Vagina (tissue), 2 donors: ENCODE data around the gene FKBP9. TPM values are rescaled to one million over a fixed set of nuclear protein-coding genes. Genes with fewer than 3 reads are reported as not detected.
"Not testable (repeated sequence)": the region's sequence is repeated elsewhere in the genome, so short reads cannot be mapped to it uniquely, and the experiment has no call there.

Experiments
- DNase-seq, 2 donors: peaks; one replicate each; pipeline ENCODE4 v3.0.0-alpha.2; 2017; ENCODE audit errors: extremely low spot score in 2 of 2
- H3K27ac ChIP-seq: fragments of 200-600 bp; sonication (generic); one replicate; pipeline ENCODE4 v1.5.1; 2019
- H3K27me3 ChIP-seq: fragments of 200-600 bp; sonication (generic); one replicate; pipeline ENCODE4 v1.5.1; 2019
- H3K36me3 ChIP-seq, 2 donors: fragments of 200-600 bp; sonication (generic); one replicate each; pipeline ENCODE4 v1.5.1; 2017 to 2019
- H3K4me1 ChIP-seq: fragments of 200-600 bp; sonication (generic); one replicate; pipeline ENCODE4 v1.5.1; 2019
- H3K4me3 ChIP-seq, 2 donors: fragments of 200-600 bp; sonication (generic); 1 replicate in 1 of 2; 2 replicates in 1 of 2; pipeline ENCODE4 v1.5.1; 2016 to 2019
- H3K9me3 ChIP-seq: fragments of 200-600 bp; sonication (generic); one replicate; pipeline ENCODE4 v1.5.1; 2019
- POLR2A ChIP-seq, 2 donors: fragments of 450-650 bp; IDR thresholded peaks; one replicate each; pipeline ENCODE4 v1.6.1; 2017; ENCODE audit warnings: antibody characterized with exemption in 2 of 2, mild to moderate bottlenecking in 2 of 2, moderate library complexity in 2 of 2
- POLR2AphosphoS5 ChIP-seq, 2 donors: sonication (generic); formaldehyde crosslinking; IDR thresholded peaks; one replicate each; pipeline ENCODE4 v1.9.0; 2017; ENCODE audit warnings: antibody characterized with exemption in 2 of 2, mild to moderate bottlenecking in 2 of 2, low read depth in 1 of 2; ENCODE audit not compliant: insufficient read depth in 1 of 2
- intact Hi-C: fragments of 100-400 bp; cut with DNase I; formaldehyde crosslinking; loops from one replicate; pipeline ENCODE4 v1.15.1; 2023
- total RNA-seq: library from RNA; depleted of rRNA; stranded (reverse); fragments of >200 nt; gene quantifications from one replicate; pipeline ENCODE4 v1.2.3, GENCODE V29; 2016
- TF ChIP-seq, protein P1 (sequence below), 3 experiments: fragments of 450-650 bp in 2 of 3; fragments of 200-600 bp in 1 of 3; sonication (generic) in 1 of 3; IDR thresholded peaks; one replicate each; pipeline ENCODE4 v1.5.1; 2017 to 2019; ENCODE audit warnings: antibody characterized with exemption in 3 of 3, mild to moderate bottlenecking in 2 of 3, moderate library complexity in 2 of 3

FKBP9 gene
- total RNA-seq, 1 donor from 2014 or later, result 113 TPM

DNA sequence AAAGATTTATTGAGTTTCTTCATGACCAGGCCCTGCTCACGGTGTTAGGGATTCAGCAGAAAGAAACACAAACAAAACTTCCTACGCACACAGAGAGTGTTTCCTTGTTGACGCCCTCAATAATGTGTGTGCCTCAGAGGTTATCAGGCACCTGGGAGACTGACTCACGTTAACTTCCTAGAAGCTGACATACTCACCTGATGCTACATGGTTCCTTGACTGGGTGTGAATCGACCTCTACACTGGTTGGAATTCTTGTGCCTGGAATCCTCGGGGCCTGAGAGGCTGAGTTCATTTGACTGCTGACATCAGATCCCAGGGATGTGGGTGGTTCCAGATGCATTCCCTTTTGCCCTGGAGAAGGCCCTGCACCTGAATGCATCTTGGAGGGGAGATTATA, 35.5 kb downstream of the FKBP9 start:
- H3K4me1 ChIP-seq, H3K36me3 ChIP-seq, H3K4me3 ChIP-seq, intact Hi-C loops, DNase-seq, H3K27me3 ChIP-seq, H3K9me3 ChIP-seq, H3K27ac ChIP-seq: not testable (repeated sequence)

DNA sequence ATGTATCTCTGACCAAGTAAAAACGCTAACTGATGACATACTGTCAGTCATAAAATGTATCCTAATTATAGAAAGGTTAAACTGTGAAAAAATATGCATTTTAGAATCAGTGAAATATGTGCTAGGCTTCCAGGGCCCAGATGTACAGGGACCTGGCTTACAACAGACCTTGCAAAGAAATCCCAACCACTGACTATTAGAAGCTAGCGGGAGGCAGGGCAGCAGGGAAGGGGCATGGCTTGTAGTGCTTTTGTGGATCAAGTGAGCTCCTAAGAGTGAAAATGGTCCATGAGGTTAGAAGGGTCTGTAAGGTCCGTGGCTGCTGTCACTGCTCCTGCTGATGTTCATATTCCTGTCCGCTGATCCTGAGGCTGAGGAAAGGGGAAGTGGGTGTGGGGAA, 40.7 kb downstream of the FKBP9 start:
- H3K36me3 ChIP-seq, DNase-seq, H3K9me3 ChIP-seq, H3K27me3 ChIP-seq, intact Hi-C loops: not testable (repeated sequence)
- H3K4me1 ChIP-seq, result peaks cover 13% of the 10 kb centered on the region
- peak overlapping the region in 1 of 2 donors; percentile 13 for H3K4me3 ChIP-seq
- peak overlapping the region; percentile 69 for H3K27ac ChIP-seq

DNA sequence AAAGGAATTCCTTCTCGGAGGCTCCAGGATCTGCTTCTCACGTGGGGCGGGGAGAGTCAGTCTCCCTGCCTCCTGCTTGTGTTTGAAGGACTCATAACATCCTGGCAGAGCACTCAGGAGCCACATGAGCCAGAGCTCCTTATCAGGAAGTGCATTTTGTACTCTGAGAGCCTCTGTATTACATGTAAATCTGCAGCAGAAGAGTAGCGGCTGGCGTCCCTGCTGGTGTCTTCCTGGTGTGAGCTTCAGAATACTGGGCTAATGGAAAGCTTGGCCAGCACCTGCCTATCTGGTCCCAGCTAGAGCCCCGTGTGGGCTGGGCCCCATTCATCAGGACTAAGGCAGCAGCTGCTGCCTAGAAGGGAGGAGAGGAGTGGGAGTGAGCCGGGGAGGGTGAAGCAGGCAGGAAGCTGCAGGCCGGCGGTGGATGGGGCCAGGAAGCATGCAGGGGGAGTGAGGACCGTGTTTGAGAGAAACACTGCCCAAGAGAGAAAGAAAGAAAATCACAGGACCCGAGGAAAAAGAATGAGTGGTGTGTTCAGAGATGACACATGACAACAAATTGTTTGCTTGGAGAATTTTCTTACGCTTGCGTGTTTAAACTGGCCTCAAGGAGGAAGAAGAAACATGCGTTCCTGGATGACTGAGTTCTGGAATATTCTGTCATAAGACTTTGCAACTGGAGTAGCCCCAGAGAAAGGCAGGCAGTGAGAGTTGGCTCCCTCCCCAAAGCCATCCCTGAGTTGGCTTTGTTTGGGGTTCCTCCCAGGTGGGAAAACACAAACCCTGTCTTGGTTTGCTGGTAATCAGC, 41.3 kb downstream of the FKBP9 start:
- Histone ChIP-seq H3K4me1 (peaks cover 13% of the 10 kb centered on the region), H3K4me3 (peak overlapping the region; percentile 13 to 18), H3K27ac (peak overlapping the region; percentile 69)
- H3K27me3 ChIP-seq, DNase-seq, H3K36me3 ChIP-seq, H3K9me3 ChIP-seq, intact Hi-C loops: not testable (repeated sequence)

DNA sequence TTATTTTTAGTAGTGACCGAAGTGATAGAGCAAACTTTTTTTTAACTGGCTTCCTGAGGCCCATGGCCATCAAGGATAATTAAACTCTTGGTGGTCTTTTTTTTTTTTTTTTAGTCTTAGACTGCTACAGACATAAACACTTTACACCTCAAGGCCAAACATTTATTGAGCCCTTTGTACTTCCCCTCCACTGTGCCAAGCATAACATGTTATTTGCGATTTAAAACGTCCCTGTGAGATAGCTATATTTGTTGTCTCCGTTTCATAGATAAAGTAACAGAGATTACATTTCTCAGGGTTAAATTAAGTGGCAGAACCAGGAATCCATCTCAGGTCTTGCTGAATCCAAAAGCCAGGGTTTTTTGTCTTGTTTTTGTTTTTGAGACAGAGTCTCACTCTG, 42.1 kb downstream of the FKBP9 start:
- H3K9me3 ChIP-seq, H3K27me3 ChIP-seq, H3K36me3 ChIP-seq, intact Hi-C loops, H3K4me3 ChIP-seq, DNase-seq: not testable (repeated sequence)
- peak overlapping the region; percentile 69 for H3K27ac ChIP-seq
- H3K4me1 ChIP-seq, result peaks cover 13% of the 10 kb centered on the region

DNA sequence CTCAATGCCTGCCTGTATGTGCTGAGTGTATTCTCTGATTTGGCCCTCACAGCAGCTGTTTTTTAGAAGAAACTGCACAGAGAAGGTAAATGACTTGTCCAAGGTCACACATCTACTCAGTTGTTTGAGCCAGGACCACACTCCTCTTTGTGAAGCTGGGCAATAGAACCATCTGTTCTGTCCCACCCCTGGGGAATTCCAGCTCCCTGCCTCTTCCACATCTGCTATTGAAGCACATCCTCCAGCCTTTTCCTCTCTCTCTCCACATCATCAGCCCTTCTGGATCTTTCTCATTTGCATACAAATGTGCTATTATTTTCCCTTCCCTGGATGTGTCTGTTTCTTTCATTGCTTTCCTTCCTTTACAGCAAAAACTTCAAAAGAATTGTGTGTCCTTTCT, 45.9 kb downstream of the FKBP9 start:
- H3K27me3 ChIP-seq, H3K4me3 ChIP-seq, H3K4me1 ChIP-seq, intact Hi-C loops, H3K27ac ChIP-seq, H3K36me3 ChIP-seq, DNase-seq, H3K9me3 ChIP-seq: not testable (repeated sequence)

DNA sequence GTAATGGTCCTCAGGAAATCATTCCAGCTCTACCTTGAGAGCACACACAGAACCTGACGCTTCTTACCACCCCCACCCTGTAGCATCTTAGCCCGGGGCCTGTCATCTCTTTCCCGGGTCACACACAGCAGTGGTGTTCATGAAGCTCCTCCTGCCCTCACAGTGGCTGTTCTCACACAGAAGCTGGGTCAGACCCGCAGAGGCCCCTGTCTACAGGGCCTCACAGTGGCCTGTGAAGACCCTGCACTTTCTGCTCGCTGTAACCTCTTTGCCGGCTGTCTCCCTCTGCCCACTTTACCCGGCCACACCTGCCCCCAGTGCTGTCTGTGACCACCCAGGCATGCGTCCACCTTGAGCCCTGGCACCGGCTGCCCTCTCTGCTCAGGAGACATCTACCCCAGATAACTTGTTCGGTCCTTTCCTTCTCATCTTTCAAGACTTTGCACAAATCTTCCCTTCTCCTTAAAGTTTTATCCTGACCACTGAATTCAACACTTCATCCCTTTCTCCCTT, 46.9 kb downstream of the FKBP9 start:
- H3K27ac ChIP-seq, H3K9me3 ChIP-seq, intact Hi-C loops, DNase-seq, H3K4me3 ChIP-seq, H3K4me1 ChIP-seq, H3K27me3 ChIP-seq, H3K36me3 ChIP-seq: not testable (repeated sequence)

DNA sequence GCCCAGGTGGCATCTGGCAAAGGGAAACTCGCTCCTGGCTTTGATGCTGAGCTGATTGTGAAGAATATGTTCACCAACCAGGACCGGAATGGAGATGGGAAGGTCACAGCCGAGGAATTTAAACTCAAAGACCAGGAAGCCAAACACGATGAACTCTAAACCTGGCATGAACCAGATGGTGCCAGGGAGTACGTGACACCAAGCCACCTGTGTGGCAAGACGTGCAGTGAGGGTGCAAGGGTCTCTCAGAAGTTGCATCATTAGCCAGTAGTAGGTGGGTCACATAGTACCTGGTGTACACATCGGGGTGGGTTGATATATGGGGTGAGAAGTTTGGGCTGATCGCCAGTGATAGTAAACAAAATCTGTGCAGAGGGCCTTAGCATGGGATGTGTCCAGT, 48.0 kb downstream of the FKBP9 start:
- H3K4me3 ChIP-seq, H3K27me3 ChIP-seq, H3K4me1 ChIP-seq, H3K27ac ChIP-seq, DNase-seq, intact Hi-C loops, H3K9me3 ChIP-seq, H3K36me3 ChIP-seq: not testable (repeated sequence)

DNA sequence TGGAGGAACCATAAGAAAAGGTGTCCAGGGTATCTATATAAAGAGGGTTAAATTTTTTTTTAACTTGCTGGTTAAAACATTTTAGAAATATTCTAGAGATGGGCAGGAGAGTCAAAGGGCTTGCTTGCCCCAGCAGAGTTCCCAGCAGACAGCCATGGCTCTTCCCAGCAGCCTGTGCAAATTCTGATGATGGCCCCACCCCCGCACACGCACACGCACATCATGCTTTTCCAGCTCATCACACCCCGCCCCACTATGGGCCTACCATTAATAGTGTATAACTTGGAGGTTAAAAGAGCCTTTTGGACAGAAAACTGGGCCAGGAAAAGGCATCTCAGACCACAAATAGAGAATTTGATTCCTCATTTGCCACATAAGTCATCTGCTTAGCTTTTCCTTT, 48.5 kb downstream of the FKBP9 start:
- H3K27ac ChIP-seq, H3K4me3 ChIP-seq, H3K36me3 ChIP-seq, H3K27me3 ChIP-seq, H3K9me3 ChIP-seq, intact Hi-C loops, DNase-seq, H3K4me1 ChIP-seq: not testable (repeated sequence)

DNA sequence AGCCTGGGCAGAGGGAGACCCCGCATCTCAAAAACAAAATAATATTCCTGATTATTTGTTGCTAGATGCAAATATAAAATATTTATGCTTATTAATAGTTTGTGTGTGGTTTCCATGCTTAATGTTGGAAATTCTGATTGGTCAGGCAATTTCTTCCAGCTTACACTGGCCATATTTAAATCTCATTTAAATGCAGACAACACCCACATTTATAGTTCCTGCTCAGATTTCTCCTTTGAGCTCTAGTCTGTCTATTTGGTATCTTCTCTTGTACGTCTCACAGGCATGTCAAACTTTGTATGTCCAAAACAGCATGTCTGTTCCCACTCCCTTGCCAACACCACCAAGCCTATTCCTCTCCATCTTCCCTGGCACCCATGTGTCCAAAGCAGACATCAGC, 52.5 kb downstream of the FKBP9 start:
- Histone ChIP-seq H3K27me3 (no peaks in the 10 kb centered on the region), H3K9me3 (no peaks in the 10 kb centered on the region), H3K4me3 (no peak overlapping the region), H3K4me1 (no peaks in the 10 kb centered on the region), H3K27ac (no peak overlapping the region), H3K36me3 (peaks cover 0 to 14% of the 10 kb centered on the region in 2 donors)
- DNase-seq, result no peak
- intact Hi-C loops, result no loop called here
- TF ChIP-seq POLR2A (IDR thresholded peaks at IDR 0.05) (no peak), POLR2AphosphoS5 (IDR thresholded peaks at IDR 0.05; ENCODE audit: insufficient read depth in 1 of 2, low read depth in 1 of 2) (no peak)
- TF ChIP-seq, protein P1, sequence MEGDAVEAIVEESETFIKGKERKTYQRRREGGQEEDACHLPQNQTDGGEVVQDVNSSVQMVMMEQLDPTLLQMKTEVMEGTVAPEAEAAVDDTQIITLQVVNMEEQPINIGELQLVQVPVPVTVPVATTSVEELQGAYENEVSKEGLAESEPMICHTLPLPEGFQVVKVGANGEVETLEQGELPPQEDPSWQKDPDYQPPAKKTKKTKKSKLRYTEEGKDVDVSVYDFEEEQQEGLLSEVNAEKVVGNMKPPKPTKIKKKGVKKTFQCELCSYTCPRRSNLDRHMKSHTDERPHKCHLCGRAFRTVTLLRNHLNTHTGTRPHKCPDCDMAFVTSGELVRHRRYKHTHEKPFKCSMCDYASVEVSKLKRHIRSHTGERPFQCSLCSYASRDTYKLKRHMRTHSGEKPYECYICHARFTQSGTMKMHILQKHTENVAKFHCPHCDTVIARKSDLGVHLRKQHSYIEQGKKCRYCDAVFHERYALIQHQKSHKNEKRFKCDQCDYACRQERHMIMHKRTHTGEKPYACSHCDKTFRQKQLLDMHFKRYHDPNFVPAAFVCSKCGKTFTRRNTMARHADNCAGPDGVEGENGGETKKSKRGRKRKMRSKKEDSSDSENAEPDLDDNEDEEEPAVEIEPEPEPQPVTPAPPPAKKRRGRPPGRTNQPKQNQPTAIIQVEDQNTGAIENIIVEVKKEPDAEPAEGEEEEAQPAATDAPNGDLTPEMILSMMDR (IDR thresholded peaks at IDR 0.05), result no peak
